Right atrium auricular region (tissue), 2 donors: Measurements from ENCODE around the gene ZC3H12D. TPM values are rescaled to one million over a fixed set of nuclear protein-coding genes. Genes with fewer than 3 reads are reported as not detected.

Experiments
- DNase-seq: peaks from one replicate; pipeline ENCODE4 v3.0.0-alpha.2; 2019; ENCODE audit warnings: low spot score
- H3K27ac ChIP-seq, 2 donors: fragments of 200-600 bp; sonication (generic); 1 replicate in 1 of 2; 2 replicates in 1 of 2; pipeline ENCODE4 v1.5.1; 2016 to 2019
- H3K27me3 ChIP-seq, 2 donors: fragments of 200-600 bp; sonication (generic); one replicate each; pipeline versions ENCODE4 v1.5.1 to v1.6.0; 2017 to 2019
- H3K36me3 ChIP-seq: fragments of 200-600 bp; sonication (generic); one replicate; pipeline ENCODE4 v1.5.1; 2016
- H3K4me1 ChIP-seq, 2 donors: fragments of 200-600 bp; sonication (generic); one replicate each; pipeline versions ENCODE4 v1.5.1 to v1.6.0; 2017 to 2019
- H3K4me3 ChIP-seq, 2 donors: fragments of 200-600 bp; sonication (generic); 1 replicate in 1 of 2; 2 replicates in 1 of 2; pipeline ENCODE4 v1.5.1; 2017 to 2019; ENCODE audit warnings: mild to moderate bottlenecking in 1 of 2, moderate library complexity in 1 of 2
- H3K9me3 ChIP-seq, 2 donors: fragments of 200-600 bp; sonication (generic); one replicate each; pipeline ENCODE4 v1.5.1; 2019
- total RNA-seq, 2 donors: library from RNA; depleted of rRNA; stranded (reverse); fragments of >200 nt; gene quantifications; one replicate each; pipeline ENCODE4 v1.1.0, GENCODE V29; 2016
- TF ChIP-seq, protein P1 (sequence below), 2 donors: fragments of 200-600 bp; sonication (generic); IDR thresholded peaks; one replicate each; pipeline ENCODE4 v1.5.1; 2019; ENCODE audit warnings: antibody characterized with exemption in 2 of 2

Gene ZC3H12D
- total RNA-seq, 2 donors from 2014 or later: 0.30 to 1.3 TPM

DNA sequence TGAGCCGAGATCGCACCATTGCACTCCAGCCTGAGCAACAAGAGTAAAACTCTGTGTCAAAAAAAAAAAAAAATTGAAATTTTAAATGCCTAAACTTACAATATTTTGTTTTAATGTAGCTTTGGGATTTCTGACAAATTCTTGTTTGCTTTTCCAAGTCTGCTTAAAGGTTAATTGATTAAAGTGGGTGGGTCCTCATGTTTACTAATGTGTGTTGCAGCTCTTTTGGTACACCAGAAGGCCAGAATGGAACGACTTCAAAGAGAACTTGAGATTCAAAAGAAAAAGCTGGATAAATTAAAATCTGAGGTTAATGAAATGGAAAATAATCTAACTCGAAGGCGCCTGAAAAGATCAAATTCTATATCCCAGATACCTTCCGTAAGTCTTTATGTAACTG lies 87.4 kb downstream of the ZC3H12D start:
- H3K27me3 ChIP-seq: no peaks in the 10 kb centered on the region
- H3K27ac ChIP-seq: no peak overlapping the region
- H3K9me3 ChIP-seq: no peaks in the 10 kb centered on the region
- no peaks in the 10 kb centered on the region for H3K4me1 ChIP-seq
- H3K4me3 ChIP-seq: no peak overlapping the region
- no peak for DNase-seq
- H3K36me3 ChIP-seq: peaks cover 31% of the 10 kb centered on the region
- TF ChIP-seq, protein P1, sequence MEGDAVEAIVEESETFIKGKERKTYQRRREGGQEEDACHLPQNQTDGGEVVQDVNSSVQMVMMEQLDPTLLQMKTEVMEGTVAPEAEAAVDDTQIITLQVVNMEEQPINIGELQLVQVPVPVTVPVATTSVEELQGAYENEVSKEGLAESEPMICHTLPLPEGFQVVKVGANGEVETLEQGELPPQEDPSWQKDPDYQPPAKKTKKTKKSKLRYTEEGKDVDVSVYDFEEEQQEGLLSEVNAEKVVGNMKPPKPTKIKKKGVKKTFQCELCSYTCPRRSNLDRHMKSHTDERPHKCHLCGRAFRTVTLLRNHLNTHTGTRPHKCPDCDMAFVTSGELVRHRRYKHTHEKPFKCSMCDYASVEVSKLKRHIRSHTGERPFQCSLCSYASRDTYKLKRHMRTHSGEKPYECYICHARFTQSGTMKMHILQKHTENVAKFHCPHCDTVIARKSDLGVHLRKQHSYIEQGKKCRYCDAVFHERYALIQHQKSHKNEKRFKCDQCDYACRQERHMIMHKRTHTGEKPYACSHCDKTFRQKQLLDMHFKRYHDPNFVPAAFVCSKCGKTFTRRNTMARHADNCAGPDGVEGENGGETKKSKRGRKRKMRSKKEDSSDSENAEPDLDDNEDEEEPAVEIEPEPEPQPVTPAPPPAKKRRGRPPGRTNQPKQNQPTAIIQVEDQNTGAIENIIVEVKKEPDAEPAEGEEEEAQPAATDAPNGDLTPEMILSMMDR (IDR thresholded peaks at IDR 0.05): no peak

Other genes with a start within 250 kb of the ZC3H12D start
- 10 to 100 TPM; 51.8 to 58.5 TPM for gene TAB2, start 167.3 kb downstream of the ZC3H12D start, total RNA-seq
- 1 to 10 TPM in 1 of 2 donors, under 1 TPM in 1; 0.67 to 1.3 TPM for gene SUMO4, start 84.8 kb downstream of the ZC3H12D start, total RNA-seq
- gene PPIL4, start 61.0 kb upstream of the ZC3H12D start, total RNA-seq: 10 to 100 TPM; 14.6 to 17.0 TPM
- 10 to 100 TPM; 45.5 to 54.9 TPM for gene GINM1, start 81.4 kb upstream of the ZC3H12D start, total RNA-seq
- gene KATNA1, start 163.7 kb upstream of the ZC3H12D start, total RNA-seq: 10 to 100 TPM; 11.2 to 15.9 TPM
- 10 to 100 TPM; 10.5 to 13.7 TPM for gene LATS1, start 233.1 kb upstream of the ZC3H12D start, total RNA-seq